H1 (cell line): ENCODE results near the gene ANKS1A.

Source experiments
- ATF2 ChIP-seq: IDR thresholded peaks from 2 replicates; pipeline ENCODE4 v1.6.1; 2012; ENCODE audit warnings: low read length, inconsistent platforms
- CREB1 ChIP-seq: IDR thresholded peaks from 2 replicates; pipeline ENCODE4 v1.6.1; 2012; ENCODE audit warnings: inconsistent platforms
- CTCF ChIP-seq, 3 experiments: IDR thresholded peaks; 1 replicate in 2 of 3; 2 replicates in 1 of 3; pipeline versions ENCODE4 v1.5.1 to v1.6.1; 2011; ENCODE audit warnings: low read length in 3 of 3, mild to moderate bottlenecking in 3 of 3, inconsistent platforms in 2 of 3, low read depth in 1 of 3, moderate library complexity in 1 of 3; ENCODE audit not compliant: insufficient read depth in 1 of 3; ENCODE audit errors: control extremely low read depth in 1 of 3
- EP300 ChIP-seq, 2 experiments: IDR thresholded peaks; 1 replicate in 1 of 2; 2 replicates in 1 of 2; pipeline ENCODE4 v1.6.1; 2011 to 2012; ENCODE audit warnings: low read depth in 2 of 2, low read length in 2 of 2, mild to moderate bottlenecking in 2 of 2, borderline replicate concordance in 1 of 2, inconsistent platforms in 1 of 2, moderate library complexity in 1 of 2
- GABPA ChIP-seq: IDR thresholded peaks from 2 replicates; pipeline ENCODE4 v1.6.1; 2011; ENCODE audit warnings: mild to moderate bottlenecking, low read length, moderate library complexity, borderline replicate concordance; ENCODE audit not compliant: insufficient read depth
- KDM1A ChIP-seq: fragments of 200-600, 300-600 bp; sonication (generic); IDR thresholded peaks from 2 replicates; pipeline ENCODE4 v1.7.1; 2016; ENCODE audit warnings: mild to moderate bottlenecking, low read length, borderline replicate concordance
- POLR2A ChIP-seq, 2 experiments: IDR thresholded peaks; 1 replicate in 1 of 2; 2 replicates in 1 of 2; pipeline ENCODE4 v1.6.1; 2011; ENCODE audit warnings: low read depth in 2 of 2, low read length in 2 of 2, mild to moderate bottlenecking in 2 of 2; ENCODE audit errors: control extremely low read depth in 1 of 2
- SP2 ChIP-seq: IDR thresholded peaks from 2 replicates; pipeline ENCODE4 v1.6.1; 2012; ENCODE audit warnings: mild to moderate bottlenecking, low read length, inconsistent platforms
- SP4 ChIP-seq: IDR thresholded peaks from 2 replicates; pipeline ENCODE4 v1.6.1; 2012; ENCODE audit warnings: low read length, inconsistent platforms

- no peak for TF ChIP-seq CTCF (IDR thresholded peaks at IDR 0.05; ENCODE audit: control extremely low read depth in 1 of 3, insufficient read depth in 1 of 3, low read depth in 1 of 3, low read length in 3 of 3)
- TF ChIP-seq KDM1A = no peak
- TF ChIP-seq SP2 = no peak
- no peak for TF ChIP-seq POLR2A (IDR thresholded peaks at IDR 0.05; ENCODE audit: control extremely low read depth in 1 of 2, low read depth in 2 of 2, low read length in 2 of 2)
- no peak for TF ChIP-seq CREB1
- no peak for TF ChIP-seq SP4
- TF ChIP-seq GABPA = no peak
- TF ChIP-seq ATF2 = no peak
- no peak for TF ChIP-seq EP300 (IDR thresholded peaks at IDR 0.05; ENCODE audit: borderline replicate concordance in 1 of 2, low read depth in 2 of 2, low read length in 2 of 2)
Observed at GRCh38 chr6:35026434-35027222, 137.6 kb downstream of the ANKS1A start.
